Endothelial cell of umbilical vein (primary cell): ENCODE data around the gene PLEKHA4. TPM values are rescaled to one million over a fixed set of nuclear protein-coding genes. Genes with fewer than 3 reads are reported as not detected.

Experiments
- BruUV-seq: library from RNA; stranded (reverse); fragments of 400-500 nt; replicated peaks from 2 replicates; lab custom pipeline; 2021; lab: Mats Ljungman, UMichigan
- CTCF ChIA-PET: fragments of 300-600, 350-600 bp; sonication (Branson Sonifier 250); formaldehyde crosslinking; loops from one replicate; lab custom pipeline; 2021; ENCODE audit warnings: antibody characterized with exemption, inconsistent platforms; lab: Charles Lee
- POLR2A ChIA-PET: fragments of 300-600, 350-600 bp; sonication (Branson Sonifier 250); formaldehyde crosslinking; loops from one replicate; lab custom pipeline; 2021; ENCODE audit warnings: antibody characterized with exemption, inconsistent platforms; lab: Charles Lee
- DNase-seq: peaks from one replicate; pipeline ENCODE4 v3.0.0-alpha.2; 2011; ENCODE audit warnings: low read depth, low spot score
- FAIRE-seq: peaks from 2 replicates; lab custom pipeline; 2011; peaks lifted over from hg19 to GRCh38; lab: Jason Lieb, UNC
- H2AFZ ChIP-seq: 2 replicates; pipeline ENCODE4 v1.6.0; 2012; ENCODE audit warnings: low read depth, low read length, control low read depth, inconsistent platforms
- H3K27ac ChIP-seq: 2 replicates; pipeline ENCODE4 v1.5.1; 2011; ENCODE audit warnings: low read depth, mild to moderate bottlenecking, control low read depth, low read length, moderate library complexity; ENCODE audit not compliant: insufficient read depth
- H3K27me3 ChIP-seq, 2 experiments: 2 replicates each; pipeline versions ENCODE4 v1.6.0 to v1.6.1; 2011; ENCODE audit warnings: low read length in 2 of 2, mixed read lengths in 1 of 2; ENCODE audit not compliant: control insufficient read depth in 2 of 2, insufficient read depth in 2 of 2
- H3K36me3 ChIP-seq, 2 experiments: 2 replicates in 1 of 2; 3 replicates in 1 of 2; pipeline ENCODE4 v1.5.1; 2011; ENCODE audit warnings: low read length in 2 of 2, mild to moderate bottlenecking in 1 of 2, moderate library complexity in 1 of 2; ENCODE audit not compliant: control insufficient read depth in 2 of 2, insufficient read depth in 2 of 2; ENCODE audit errors: extremely low read depth in 1 of 2
- H3K4me1 ChIP-seq: 3 replicates; pipeline ENCODE4 v1.5.1; 2011; ENCODE audit warnings: mild to moderate bottlenecking, low read length; ENCODE audit not compliant: control insufficient read depth, insufficient read depth; ENCODE audit errors: extremely low read depth
- H3K4me2 ChIP-seq: 2 replicates; pipeline ENCODE4 v1.6.1; 2011; ENCODE audit warnings: low read length, control low read depth, mixed read lengths; ENCODE audit not compliant: insufficient read depth
- H3K4me3 ChIP-seq, 3 experiments: fragments of 200-600 bp in 1 of 3; sonication (generic), shearing (Covaris generic) in 1 of 3; replicated peaks in 1 of 3; 2 replicates each; pipeline ENCODE4 v1.5.1; 2011 to 2016; ENCODE audit warnings: control low read depth in 3 of 3, low read length in 3 of 3, mild to moderate bottlenecking in 2 of 3, inconsistent platforms in 1 of 3, low read depth in 1 of 3, moderate library complexity in 1 of 3; ENCODE audit not compliant: insufficient read depth in 1 of 3
- H3K79me2 ChIP-seq: 2 replicates; pipeline ENCODE4 v1.6.0; 2012; ENCODE audit warnings: low read length, inconsistent platforms; ENCODE audit not compliant: control insufficient read depth, insufficient read depth
- H3K9ac ChIP-seq: replicated peaks from 2 replicates; pipeline ENCODE3; 2011; ENCODE audit warnings: low read length, control low read depth; ENCODE audit not compliant: insufficient read depth; ENCODE audit errors: extremely low read depth
- H3K9me1 ChIP-seq: replicated peaks from 3 replicates; pipeline ENCODE4 v1.6.0; 2011; ENCODE audit warnings: mild to moderate bottlenecking, low read length; ENCODE audit not compliant: control insufficient read depth, insufficient read depth; ENCODE audit errors: extremely low read depth
- H3K9me3 ChIP-seq: replicated peaks from 2 replicates; pipeline ENCODE4 v1.5.1; 2012; ENCODE audit warnings: low read length, inconsistent platforms; ENCODE audit not compliant: control insufficient read depth, insufficient read depth
- H4K20me1 ChIP-seq: replicated peaks from 2 replicates; pipeline ENCODE3; 2011; ENCODE audit warnings: mild to moderate bottlenecking, low read length; ENCODE audit not compliant: control insufficient read depth, insufficient read depth; ENCODE audit errors: extremely low read depth
- EZH2 ChIP-seq: IDR thresholded peaks from 2 replicates; pipeline ENCODE4 v1.6.1; 2012; ENCODE audit warnings: borderline replicate concordance, low read depth, mild to moderate bottlenecking, moderate library complexity, low read length, inconsistent platforms; ENCODE audit not compliant: severe bottlenecking
- FOS ChIP-seq: IDR thresholded peaks from 2 replicates; pipeline ENCODE4 v1.6.1; 2011; ENCODE audit warnings: mild to moderate bottlenecking, low read length, moderate library complexity, borderline replicate concordance; ENCODE audit not compliant: insufficient read depth
- GATA2 ChIP-seq: IDR thresholded peaks from 2 replicates; pipeline ENCODE4 v1.7.0; 2011; ENCODE audit warnings: low read depth, mild to moderate bottlenecking, moderate library complexity, mixed read lengths, low read length; ENCODE audit not compliant: insufficient read length, insufficient read depth
- JUN ChIP-seq: IDR thresholded peaks from 2 replicates; pipeline ENCODE4 v1.6.1; 2011; ENCODE audit warnings: borderline replicate concordance, low read depth; ENCODE audit not compliant: insufficient read length, insufficient read depth
- MAX ChIP-seq: IDR thresholded peaks from 2 replicates; pipeline ENCODE4 v1.6.1; 2011; ENCODE audit not compliant: insufficient read depth, insufficient read length
- MYC ChIP-seq: IDR thresholded peaks from one replicate; pipeline ENCODE4 v1.6.1; 2011; ENCODE audit warnings: mild to moderate bottlenecking, low read depth, low read length
- POLR2A ChIP-seq: IDR thresholded peaks from 2 replicates; pipeline ENCODE4 v1.6.1; 2012; ENCODE audit warnings: low read depth, mild to moderate bottlenecking, control low read depth, low read length
- POLR2AphosphoS5 ChIP-seq: IDR thresholded peaks from 2 replicates; pipeline ENCODE4 v1.6.1; 2012; ENCODE audit warnings: low read depth, mild to moderate bottlenecking, control low read depth, low read length, moderate library complexity; ENCODE audit not compliant: insufficient read depth
- dilution Hi-C: fragments of 300-500 bp; cut with MboI; formaldehyde crosslinking; loops from one replicate; pipeline ENCODE4 v1.15.0; 2019; ENCODE audit warnings: low sequenced_read_pairs; ENCODE audit not compliant: extremely low pct_ligation_motif_present
- intact Hi-C: fragments of 100-400 bp; cut with micrococcal nuclease; formaldehyde crosslinking; loops from one replicate; pipeline ENCODE4 v1.10.0; 2022
- polyA plus RNA-seq, 4 experiments: library from polyadenylated mRNA; depleted of rRNA in 3 of 4; stranded (reverse) in 3 of 4; unstranded in 1 of 4; fragments of >200 nt; gene quantifications; 2 replicates each; pipeline versions ENCODE4 v1.2.1 to v1.2.3, GENCODE V29; 2011 to 2012; ENCODE audit warnings: missing spikeins in 1 of 4
- total RNA-seq: library from RNA; stranded (reverse); gene quantifications from 2 replicates; pipeline ENCODE4 v1.2.3, GENCODE V29; 2021
- TF ChIP-seq, protein P1 (sequence below), 2 donors: IDR thresholded peaks; 1 replicate in 1 of 2; 2 replicates in 1 of 2; pipeline ENCODE4 v1.5.1; 2011; ENCODE audit warnings: low read length in 2 of 2, mild to moderate bottlenecking in 2 of 2, moderate library complexity in 2 of 2, control low read depth in 1 of 2, inconsistent platforms in 1 of 2, low read depth in 1 of 2; ENCODE audit not compliant: insufficient read depth in 1 of 2; ENCODE audit errors: extremely low read depth in 1 of 2

Gene PLEKHA4
- total and polyA plus RNA-seq, 2 donors (not counting 3 experiments of a cell fraction or from before 2014, with no cell fraction given): 4.5 to 10.1 TPM

DNA sequence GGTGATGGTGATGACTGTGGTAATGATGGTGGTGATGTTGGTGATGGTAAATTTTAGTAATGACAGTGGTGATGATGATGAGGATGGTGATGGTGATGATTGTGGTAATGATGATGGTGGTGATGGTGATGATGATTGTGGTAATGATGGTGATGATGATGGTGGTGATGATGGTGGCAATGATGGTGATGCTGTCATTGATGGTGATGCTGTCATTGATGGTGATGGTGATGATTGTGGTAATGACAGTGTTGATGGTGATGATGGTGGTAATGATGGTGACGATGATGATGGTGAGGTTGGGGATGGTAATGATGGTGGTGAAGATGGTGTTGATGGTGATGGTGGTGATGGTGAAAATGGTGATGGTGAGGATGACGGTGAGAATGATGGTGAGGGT, 45.9 kb downstream of the PLEKHA4 start:
- CTCF ChIA-PET: no interaction called here
- dilution Hi-C loops (no loop called here), intact Hi-C loops (no loop called here)
- H4K20me1 ChIP-seq: no peaks in the 10 kb centered on the region
- no peaks in the 10 kb centered on the region for H3K9me1 ChIP-seq
- no peak for DNase-seq
- no peak overlapping the region for H3K4me3 ChIP-seq
- no TSS peak for BruUV-seq
- H2AFZ ChIP-seq: no peak overlapping the region
- no peak for TF ChIP-seq POLR2AphosphoS5
- no peaks in the 10 kb centered on the region for H3K79me2 ChIP-seq
- no peaks in the 10 kb centered on the region for H3K9me3 ChIP-seq
- no peaks in the 10 kb centered on the region for H3K27me3 ChIP-seq
- H3K4me1 ChIP-seq: no peaks in the 10 kb centered on the region
- FAIRE-seq: no peak
- no peak overlapping the region for H3K4me2 ChIP-seq
- H3K27ac ChIP-seq: no peak overlapping the region
- no peak overlapping the region for H3K9ac ChIP-seq
- no peaks in the 10 kb centered on the region for H3K36me3 ChIP-seq
- POLR2A ChIA-PET: no interaction called here

GRCh38 chr19:48821633-48822032, 46.8 kb downstream of the PLEKHA4 start:
- Histone ChIP-seq H3K36me3 (no peaks in the 10 kb centered on the region), H2AFZ (no peak overlapping the region), H3K9me3 (no peaks in the 10 kb centered on the region), H3K79me2 (no peaks in the 10 kb centered on the region), H3K9me1 (no peaks in the 10 kb centered on the region), H3K9ac (no peak overlapping the region), H4K20me1 (no peaks in the 10 kb centered on the region), H3K27me3 (no peaks in the 10 kb centered on the region), H3K4me1 (no peaks in the 10 kb centered on the region), H3K4me2 (no peak overlapping the region), H3K4me3 (no peak overlapping the region), H3K27ac (no peak overlapping the region)
- intact Hi-C loops (no loop called here), dilution Hi-C loops (no loop called here)
- DNase-seq: no peak
- no peak for FAIRE-seq
- no TSS peak for BruUV-seq
- ChIA-PET CTCF (interaction anchor here (1.1 to 1.4 kb wide), 3 partner anchors 9 to 26 kb away, joined by 3 read pairs; partner anchors contain the start of gene HSD17B14), POLR2A (no interaction called here)
- no peak for TF ChIP-seq MYC
- TF ChIP-seq, protein P1, sequence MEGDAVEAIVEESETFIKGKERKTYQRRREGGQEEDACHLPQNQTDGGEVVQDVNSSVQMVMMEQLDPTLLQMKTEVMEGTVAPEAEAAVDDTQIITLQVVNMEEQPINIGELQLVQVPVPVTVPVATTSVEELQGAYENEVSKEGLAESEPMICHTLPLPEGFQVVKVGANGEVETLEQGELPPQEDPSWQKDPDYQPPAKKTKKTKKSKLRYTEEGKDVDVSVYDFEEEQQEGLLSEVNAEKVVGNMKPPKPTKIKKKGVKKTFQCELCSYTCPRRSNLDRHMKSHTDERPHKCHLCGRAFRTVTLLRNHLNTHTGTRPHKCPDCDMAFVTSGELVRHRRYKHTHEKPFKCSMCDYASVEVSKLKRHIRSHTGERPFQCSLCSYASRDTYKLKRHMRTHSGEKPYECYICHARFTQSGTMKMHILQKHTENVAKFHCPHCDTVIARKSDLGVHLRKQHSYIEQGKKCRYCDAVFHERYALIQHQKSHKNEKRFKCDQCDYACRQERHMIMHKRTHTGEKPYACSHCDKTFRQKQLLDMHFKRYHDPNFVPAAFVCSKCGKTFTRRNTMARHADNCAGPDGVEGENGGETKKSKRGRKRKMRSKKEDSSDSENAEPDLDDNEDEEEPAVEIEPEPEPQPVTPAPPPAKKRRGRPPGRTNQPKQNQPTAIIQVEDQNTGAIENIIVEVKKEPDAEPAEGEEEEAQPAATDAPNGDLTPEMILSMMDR (IDR thresholded peaks at IDR 0.05; ENCODE audit: extremely low read depth in 1 of 2, insufficient read depth in 1 of 2, low read depth in 1 of 2, low read length in 2 of 2): no peak
- no peak for TF ChIP-seq POLR2A
- no peak for TF ChIP-seq POLR2AphosphoS5
- TF ChIP-seq EZH2: no peak
- no peak for TF ChIP-seq GATA2
- TF ChIP-seq MAX: no peak
- TF ChIP-seq JUN: no peak
- TF ChIP-seq FOS: no peak
